ENCODE measurements around the gene SLC4A8.
"Not testable (repeated sequence)": the region's sequence is repeated elsewhere in the genome, so short reads cannot be mapped to it uniquely, and the experiment has no call there.

SLC4A8 gene

DNA sequence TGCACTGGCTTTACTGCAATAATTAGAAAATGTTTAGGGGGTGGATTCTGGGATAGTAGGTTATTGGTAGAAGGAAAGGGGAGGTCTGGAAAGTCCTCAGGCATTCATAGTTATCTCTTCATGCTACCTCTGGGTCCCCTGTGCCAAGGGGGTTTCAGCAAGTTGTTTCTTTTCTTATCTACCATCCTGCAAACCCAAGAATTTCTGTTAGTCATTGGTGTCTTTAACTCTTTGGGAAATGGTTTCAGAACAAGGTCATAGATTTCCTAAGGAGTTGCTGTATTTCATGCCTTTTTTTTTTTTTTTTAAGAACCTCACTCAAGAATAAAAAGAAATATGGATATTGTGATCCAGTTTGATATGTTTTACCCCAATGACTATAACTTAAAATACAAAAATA, 63.6 kb downstream of the SLC4A8 start:
- H3K9me3 Mint-ChIP-seq, result no peaks in the 10 kb centered on the region
- H3K4me3 Mint-ChIP-seq, result no peak overlapping the region

GRCh38 chr12:51493281-51493680, 68.7 kb downstream of the SLC4A8 start:
- DNase-seq (no peak), ATAC-seq (replicated peaks) (no peak)
- Mint-ChIP-seq H3K36me3 (ENCODE audit: insufficient read depth) (peaks cover 2% of the 10 kb centered on the region), H3K4me3 (no peak overlapping the region), H3K27me3 (no peaks in the 10 kb centered on the region), H3K27ac (no peak overlapping the region), H3K4me1 (ENCODE audit: low read depth in 2 of 2) (no peaks in the 10 kb centered on the region), H3K9me3 (no peaks in the 10 kb centered on the region)

More for the DNA sequence above, 63.6 kb downstream of the SLC4A8 start:
- Mint-ChIP-seq H3K36me3 (ENCODE audit: insufficient read depth) (peaks cover 2% of the 10 kb centered on the region), H3K27ac (no peak overlapping the region), H3K4me1 (ENCODE audit: low read depth in 2 of 2) (peaks cover 6 to 10% of the 10 kb centered on the region in 2 donors), H3K27me3 (no peaks in the 10 kb centered on the region)
- ATAC-seq (replicated peaks) (no peak), DNase-seq (no peak)

GRCh38 chr12:51496895-51497294, 72.3 kb downstream of the SLC4A8 start:
- Mint-ChIP-seq H3K36me3 (ENCODE audit: insufficient read depth) (no peaks in the 10 kb centered on the region), H3K4me3 (no peak overlapping the region), H3K4me1 (ENCODE audit: low read depth in 2 of 2) (peaks cover 0 to under 1% of the 10 kb centered on the region in 2 donors), H3K27me3 (no peaks in the 10 kb centered on the region), H3K9me3 (no peaks in the 10 kb centered on the region), H3K27ac (no peak overlapping the region)
- ATAC-seq (replicated peaks) (no peak), DNase-seq (no peak)

DNA sequence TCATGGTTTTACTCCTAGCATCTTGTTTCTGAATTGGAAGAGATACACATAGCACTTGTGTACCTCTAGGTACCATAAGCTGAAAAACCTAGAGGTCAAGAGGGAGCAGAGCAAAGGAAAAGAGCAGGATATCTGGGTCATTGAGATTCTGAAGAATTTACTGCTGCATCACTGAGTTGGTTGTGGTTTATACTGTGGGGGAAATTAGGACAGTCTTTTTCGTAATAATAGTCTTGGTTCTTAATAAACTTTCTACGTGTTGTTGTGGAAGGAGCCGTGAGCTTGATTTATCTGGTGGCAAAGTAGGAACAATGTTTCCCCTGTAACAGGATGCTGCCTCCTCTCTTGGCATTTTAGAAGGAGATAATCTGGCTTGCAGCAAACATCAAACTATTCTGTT, 80.2 kb downstream of the SLC4A8 start:
- H3K36me3 Mint-ChIP-seq (ENCODE audit: insufficient read depth), result peaks cover 5% of the 10 kb centered on the region
- no peak overlapping the region for H3K27ac Mint-ChIP-seq
- no peaks in the 10 kb centered on the region for H3K27me3 Mint-ChIP-seq
- H3K4me3 Mint-ChIP-seq, result no peak overlapping the region
- H3K9me3 Mint-ChIP-seq, result no peaks in the 10 kb centered on the region
- ATAC-seq (replicated peaks) (no peak), DNase-seq (no peak)
- peaks cover 0 to 1% of the 10 kb centered on the region in 2 donors for H3K4me1 Mint-ChIP-seq (ENCODE audit: low read depth in 2 of 2)

DNA sequence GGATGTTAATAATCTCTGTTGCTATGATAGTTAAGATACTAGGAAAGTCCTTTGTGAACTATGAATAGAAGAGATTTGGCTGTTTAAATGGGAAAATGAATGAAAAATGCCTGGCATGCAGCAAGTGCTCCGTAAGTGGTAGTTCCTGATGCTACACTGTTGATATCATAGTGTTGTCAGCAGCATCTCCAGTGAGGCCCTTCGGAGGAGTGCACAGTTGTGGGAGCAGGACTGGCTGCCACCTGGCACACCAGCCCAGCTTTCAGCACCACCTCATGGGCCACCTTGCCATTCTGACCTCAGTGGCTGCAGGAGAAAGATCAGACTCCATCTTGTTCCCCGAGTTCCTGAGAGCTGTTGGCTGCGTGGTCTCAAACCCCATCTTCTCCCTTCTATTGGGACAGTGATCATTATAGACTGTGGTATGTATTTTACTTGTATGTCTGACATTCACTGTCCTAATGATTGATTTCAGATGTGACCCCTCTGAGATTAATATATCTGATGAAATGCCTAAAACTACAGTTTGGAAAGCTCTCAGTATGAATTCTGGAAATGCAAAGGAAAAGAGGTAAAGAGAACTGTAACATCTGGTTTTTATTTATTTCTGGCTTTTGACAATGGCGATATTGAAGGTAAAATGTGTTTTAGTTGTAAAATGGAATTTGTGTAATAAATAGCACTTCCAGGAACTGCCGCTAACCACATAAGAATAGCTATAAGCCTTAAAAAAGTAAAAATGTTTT, 80.9 kb downstream of the SLC4A8 start:
- Mint-ChIP-seq H3K4me3 (no peak overlapping the region), H3K4me1 (ENCODE audit: low read depth in 2 of 2) (peaks cover 0 to 1% of the 10 kb centered on the region in 2 donors), H3K27me3 (no peaks in the 10 kb centered on the region), H3K9me3 (no peaks in the 10 kb centered on the region), H3K36me3 (ENCODE audit: insufficient read depth) (peaks cover 6% of the 10 kb centered on the region), H3K27ac (no peak overlapping the region)
- ATAC-seq (replicated peaks) (no peak), DNase-seq (no peak)

DNA sequence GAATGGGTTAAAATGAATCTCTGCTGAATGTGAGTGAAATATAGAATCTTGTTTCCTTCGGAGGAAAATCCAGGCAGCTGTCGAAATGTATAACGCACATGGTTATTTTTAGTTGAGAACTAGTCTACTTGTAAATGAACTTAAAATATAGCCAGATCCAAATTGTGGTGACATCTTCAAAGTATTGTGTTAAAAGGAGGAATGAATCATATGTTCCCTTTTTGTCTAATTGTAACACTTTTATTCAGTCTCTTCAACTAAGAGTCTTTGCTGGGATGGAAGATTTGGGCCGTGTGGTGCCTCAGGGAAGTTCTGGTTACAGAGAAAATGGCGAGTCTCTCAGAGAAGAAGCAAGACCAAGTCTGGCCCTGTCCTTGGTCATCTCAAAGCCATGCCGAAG, 82.5 kb downstream of the SLC4A8 start:
- Mint-ChIP-seq H3K36me3 (ENCODE audit: insufficient read depth) (peaks cover 6% of the 10 kb centered on the region), H3K27ac (no peak overlapping the region), H3K27me3 (no peaks in the 10 kb centered on the region), H3K9me3 (no peaks in the 10 kb centered on the region), H3K4me3 (no peak overlapping the region), H3K4me1 (ENCODE audit: low read depth in 2 of 2) (no peaks in the 10 kb centered on the region)
- ATAC-seq (replicated peaks), result no peak
- no peak for DNase-seq

DNA sequence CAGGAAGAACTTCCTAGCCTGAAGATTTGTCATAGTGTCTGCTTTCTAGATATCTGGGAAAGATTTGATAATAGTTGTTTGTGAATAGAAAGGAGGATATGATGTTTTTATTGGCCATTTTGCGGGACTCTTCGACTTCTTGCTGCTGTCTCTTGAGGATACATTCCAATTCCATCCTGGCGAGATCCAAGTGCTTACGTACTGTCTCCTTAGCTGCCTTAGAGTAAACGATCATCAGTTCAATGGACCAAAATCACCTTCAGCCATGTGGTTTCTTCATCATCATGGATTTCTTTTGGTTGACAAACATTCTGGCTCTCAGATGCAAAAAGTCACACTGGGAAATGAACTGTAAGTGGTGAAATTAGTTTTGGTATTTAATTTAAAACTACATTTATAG, 83.7 kb downstream of the SLC4A8 start:
- ATAC-seq (replicated peaks), result no peak
- H3K27me3 Mint-ChIP-seq, result no peaks in the 10 kb centered on the region
- H3K9me3 Mint-ChIP-seq, result no peaks in the 10 kb centered on the region

GRCh38 chr12:51511546-51512260, 87.1 kb downstream of the SLC4A8 start:
- no peak overlapping the region for H3K4me3 Mint-ChIP-seq
- H3K36me3 Mint-ChIP-seq (ENCODE audit: insufficient read depth), result peaks cover 3% of the 10 kb centered on the region
- no peak overlapping the region for H3K27ac Mint-ChIP-seq
- no peaks in the 10 kb centered on the region for H3K4me1 Mint-ChIP-seq (ENCODE audit: low read depth in 2 of 2)
- DNase-seq (no peak), ATAC-seq (replicated peaks) (no peak)
- H3K9me3 Mint-ChIP-seq, result no peaks in the 10 kb centered on the region
- no peaks in the 10 kb centered on the region for H3K27me3 Mint-ChIP-seq

More for the DNA sequence above, 83.7 kb downstream of the SLC4A8 start:
- Mint-ChIP-seq H3K36me3 (ENCODE audit: insufficient read depth) (peaks cover 6% of the 10 kb centered on the region), H3K4me3 (no peak overlapping the region), H3K27ac (no peak overlapping the region), H3K4me1 (ENCODE audit: low read depth in 2 of 2) (no peaks in the 10 kb centered on the region)
- DNase-seq, result no peak

GRCh38 chr12:51512438-51512837, 87.8 kb downstream of the SLC4A8 start:
- H3K9me3 Mint-ChIP-seq, result no peaks in the 10 kb centered on the region
- no peaks in the 10 kb centered on the region for H3K4me1 Mint-ChIP-seq (ENCODE audit: low read depth in 2 of 2)
- H3K4me3 Mint-ChIP-seq, result no peak overlapping the region
- ATAC-seq (replicated peaks) (no peak), DNase-seq (no peak)
- no peak overlapping the region for H3K27ac Mint-ChIP-seq
- peaks cover 2% of the 10 kb centered on the region for H3K36me3 Mint-ChIP-seq (ENCODE audit: insufficient read depth)
- no peaks in the 10 kb centered on the region for H3K27me3 Mint-ChIP-seq

- not testable (repeated sequence) for ATAC-seq (replicated peaks); H3K27ac Mint-ChIP-seq; DNase-seq; H3K36me3 Mint-ChIP-seq (ENCODE audit: insufficient read depth); H3K27me3 Mint-ChIP-seq; H3K9me3 Mint-ChIP-seq; H3K4me3 Mint-ChIP-seq; H3K4me1 Mint-ChIP-seq (ENCODE audit: low read depth in 2 of 2)
Observed at GRCh38 chr12:51515037-51515436, 90.4 kb downstream of the SLC4A8 start.

- Mint-ChIP-seq H3K27ac (no peak overlapping the region), H3K4me3 (no peak overlapping the region), H3K36me3 (ENCODE audit: insufficient read depth) (no peaks in the 10 kb centered on the region), H3K4me1 (ENCODE audit: low read depth in 2 of 2) (no peaks in the 10 kb centered on the region), H3K9me3 (no peaks in the 10 kb centered on the region), H3K27me3 (no peaks in the 10 kb centered on the region)
- DNase-seq (no peak), ATAC-seq (replicated peaks) (no peak)
Observed at GRCh38 chr12:51517316-51517715, 92.7 kb downstream of the SLC4A8 start.

- Mint-ChIP-seq H3K27ac (no peak overlapping the region), H3K27me3 (no peaks in the 10 kb centered on the region), H3K9me3 (no peaks in the 10 kb centered on the region), H3K4me3 (no peak overlapping the region), H3K4me1 (ENCODE audit: low read depth in 2 of 2) (no peaks in the 10 kb centered on the region), H3K36me3 (ENCODE audit: insufficient read depth) (no peaks in the 10 kb centered on the region)
- ATAC-seq (replicated peaks), result no peak
- DNase-seq, result no peak
Observed at GRCh38 chr12:51517800-51518199, 93.2 kb downstream of the SLC4A8 start.

DNA sequence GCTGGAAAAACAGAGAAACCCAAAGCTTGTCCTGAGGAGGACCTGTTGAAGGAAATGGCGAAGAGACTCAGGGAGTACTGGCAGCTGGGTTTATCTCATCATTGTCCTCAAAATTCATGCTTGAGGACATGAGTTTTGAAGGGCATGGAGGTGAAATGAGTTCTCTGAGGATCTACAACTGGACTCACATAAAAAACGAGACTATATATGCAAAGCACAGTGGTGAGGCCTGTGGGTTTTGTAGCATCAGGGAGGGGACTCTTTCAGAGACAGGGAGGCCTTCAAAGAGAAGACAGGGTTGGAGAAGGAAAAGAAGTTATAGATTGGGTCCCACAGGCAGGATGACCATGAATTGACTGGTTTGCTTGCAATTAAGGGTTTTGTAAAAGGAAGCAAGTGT, 95.1 kb downstream of the SLC4A8 start:
- Mint-ChIP-seq H3K4me1 (ENCODE audit: low read depth in 2 of 2) (no peaks in the 10 kb centered on the region), H3K9me3 (no peaks in the 10 kb centered on the region), H3K27me3 (no peaks in the 10 kb centered on the region), H3K27ac (peak overlapping the region in 1 of 2 donors; percentile 26), H3K36me3 (ENCODE audit: insufficient read depth) (no peaks in the 10 kb centered on the region), H3K4me3 (no peak overlapping the region)
- ATAC-seq (replicated peaks), result no peak
- no peak for DNase-seq
